Left hindlimb (tissue), 1 donor: Measurements from ENCODE around the gene DMP1.

Experiments used
- DNase-seq: peaks from one replicate; pipeline ENCODE4 v3.0.0-alpha.2; 2018

The DMP1 gene, protein sequence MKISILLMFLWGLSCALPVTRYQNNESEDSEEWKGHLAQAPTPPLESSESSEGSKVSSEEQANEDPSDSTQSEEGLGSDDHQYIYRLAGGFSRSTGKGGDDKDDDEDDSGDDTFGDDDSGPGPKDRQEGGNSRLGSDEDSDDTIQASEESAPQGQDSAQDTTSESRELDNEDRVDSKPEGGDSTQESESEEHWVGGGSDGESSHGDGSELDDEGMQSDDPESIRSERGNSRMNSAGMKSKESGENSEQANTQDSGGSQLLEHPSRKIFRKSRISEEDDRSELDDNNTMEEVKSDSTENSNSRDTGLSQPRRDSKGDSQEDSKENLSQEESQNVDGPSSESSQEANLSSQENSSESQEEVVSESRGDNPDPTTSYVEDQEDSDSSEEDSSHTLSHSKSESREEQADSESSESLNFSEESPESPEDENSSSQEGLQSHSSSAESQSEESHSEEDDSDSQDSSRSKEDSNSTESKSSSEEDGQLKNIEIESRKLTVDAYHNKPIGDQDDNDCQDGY

DNA sequence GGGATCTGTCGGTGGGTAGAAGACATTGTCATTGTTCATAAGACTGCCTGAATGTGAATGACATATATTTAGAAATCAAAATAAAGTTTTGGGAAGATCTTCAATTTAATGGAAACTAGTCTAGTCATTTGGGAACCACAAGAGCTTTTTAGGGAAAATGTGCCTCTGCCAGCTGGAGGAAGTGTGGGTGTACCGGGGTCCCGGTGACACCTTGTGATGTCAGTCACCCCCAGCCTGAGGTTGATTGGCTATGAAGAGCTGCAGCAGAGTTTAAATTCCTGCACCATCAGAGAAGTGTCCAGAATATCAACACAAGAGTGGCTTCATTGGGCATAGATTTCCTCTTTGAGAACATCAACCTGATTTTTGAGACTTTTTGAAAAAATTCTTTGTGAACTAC is at the start of gene DMP1:
DMP1 (plus strand) TSS at position 301 of the 400 bp plus-strand sequence. CDS start 6,213 bp downstream, outside the sequence.
- DNase-seq = no peak

DNA sequence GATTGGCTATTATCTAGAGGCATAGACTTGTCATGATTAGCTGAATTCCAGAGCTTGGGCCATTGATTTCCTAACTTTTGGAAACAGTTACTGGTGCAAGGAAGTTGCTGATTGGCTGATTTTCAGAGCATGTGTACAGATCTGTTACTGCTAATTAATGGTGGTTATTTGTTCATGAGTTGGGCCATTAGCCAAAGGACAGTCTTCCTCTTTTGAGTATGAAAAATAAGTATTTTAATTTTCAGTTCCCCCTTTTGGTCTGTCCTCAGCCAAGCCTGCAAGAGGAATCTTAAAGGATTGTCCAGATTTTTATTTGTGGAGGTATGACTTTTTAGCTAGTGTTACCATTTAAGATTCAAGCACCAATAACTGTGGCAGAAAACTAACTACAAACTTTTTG is 48.7 kb upstream of the DMP1 start:
- DNase-seq = no peak

DNA sequence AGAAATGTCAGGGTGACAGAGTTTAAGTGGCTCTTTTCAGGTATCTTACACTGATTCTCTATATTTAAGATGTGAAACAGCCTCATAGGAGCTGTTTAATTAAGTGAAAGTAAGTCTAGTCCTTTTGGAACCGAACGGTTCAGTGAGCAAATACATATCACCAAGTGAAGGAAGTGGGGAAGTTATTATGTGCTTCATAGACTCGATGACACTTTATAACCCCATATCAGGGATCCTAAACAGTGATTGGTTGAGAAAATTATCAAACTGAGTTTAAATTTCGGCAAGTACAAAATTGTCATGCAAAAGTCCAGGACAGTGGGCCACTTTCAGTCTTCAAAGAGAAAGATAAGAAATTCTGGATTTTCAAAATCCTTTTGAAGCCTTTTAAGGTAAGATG is 41.9 kb upstream of the DMP1 start, which contains the start of gene DSPP:
DSPP (plus strand) TSS at position 301 of the 400 bp plus-strand sequence. CDS start 2,380 bp downstream, outside the sequence.
- no peak for DNase-seq

DNA sequence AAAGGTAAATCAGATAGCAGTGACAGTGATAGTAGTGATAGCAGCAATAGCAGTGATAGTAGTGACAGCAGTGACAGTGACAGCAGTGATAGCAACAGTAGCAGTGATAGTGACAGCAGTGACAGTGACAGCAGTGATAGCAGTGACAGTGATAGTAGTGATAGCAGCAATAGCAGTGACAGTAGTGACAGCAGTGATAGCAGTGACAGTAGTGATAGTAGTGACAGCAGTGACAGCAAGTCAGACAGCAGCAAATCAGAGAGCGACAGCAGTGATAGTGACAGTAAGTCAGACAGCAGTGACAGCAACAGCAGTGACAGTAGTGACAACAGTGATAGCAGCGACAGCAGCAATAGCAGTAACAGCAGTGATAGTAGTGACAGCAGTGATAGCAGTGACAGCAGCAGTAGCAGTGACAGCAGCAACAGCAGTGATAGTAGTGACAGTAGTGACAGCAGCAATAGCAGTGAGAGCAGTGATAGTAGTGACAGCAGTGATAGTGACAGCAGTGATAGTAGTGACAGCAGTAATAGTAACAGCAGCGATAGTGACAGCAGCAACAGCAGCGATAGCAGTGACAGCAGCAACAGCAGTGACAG is 35.7 kb upstream of the DMP1 start:
- DNase-seq = no peak

DNA sequence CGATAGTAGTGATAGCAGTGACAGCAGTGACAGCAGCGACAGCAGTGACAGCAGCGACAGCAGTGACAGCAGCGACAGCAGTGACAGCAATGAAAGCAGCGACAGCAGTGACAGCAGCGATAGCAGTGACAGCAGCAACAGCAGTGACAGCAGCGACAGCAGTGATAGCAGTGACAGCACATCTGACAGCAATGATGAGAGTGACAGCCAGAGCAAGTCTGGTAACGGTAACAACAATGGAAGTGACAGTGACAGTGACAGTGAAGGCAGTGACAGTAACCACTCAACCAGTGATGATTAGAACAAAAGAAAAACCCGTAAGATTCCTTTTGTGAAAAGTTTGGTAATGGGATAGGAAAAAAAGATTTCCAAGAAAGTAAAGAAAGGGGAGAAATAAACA is 33.8 kb upstream of the DMP1 start:
- no peak for DNase-seq

DNA sequence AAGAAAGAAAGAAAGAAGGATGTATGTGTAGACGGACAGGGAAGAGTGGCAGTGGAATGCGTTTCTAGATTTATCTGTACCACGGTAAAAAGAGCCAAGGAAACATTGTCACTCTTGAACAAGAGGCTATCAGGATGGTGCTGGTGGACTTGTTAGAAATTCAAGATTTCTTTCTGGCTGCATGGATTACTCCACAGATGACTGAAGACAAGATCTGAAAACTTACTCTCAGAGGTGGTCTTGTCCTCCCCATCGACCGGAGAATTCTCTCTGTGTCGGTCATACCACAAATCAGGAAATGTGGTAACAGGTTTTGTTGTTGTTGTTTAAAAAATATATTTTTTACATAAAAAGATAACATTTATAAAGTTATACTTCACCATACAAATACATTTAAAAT is 30.0 kb upstream of the DMP1 start:
- DNase-seq = no peak

DNA sequence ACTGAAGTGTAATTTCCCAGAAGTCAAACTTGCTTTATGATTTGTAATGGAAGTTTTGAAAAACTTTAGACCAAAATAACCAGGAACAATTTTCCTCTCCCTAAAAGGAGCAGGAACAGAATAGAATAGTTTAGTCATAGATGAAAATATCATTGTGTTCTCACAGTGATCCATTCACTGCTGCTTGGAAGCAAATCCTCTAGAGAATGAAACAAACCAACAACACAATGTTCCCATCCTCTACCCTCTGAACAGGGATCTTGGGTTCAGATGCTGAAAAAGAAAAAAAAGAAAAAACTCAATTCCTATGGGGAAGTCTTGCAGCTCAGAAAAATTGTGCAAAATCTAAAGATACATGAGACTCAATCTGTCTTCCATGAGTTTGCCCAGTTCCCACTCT is 29.6 kb upstream of the DMP1 start:
- no peak for DNase-seq

DNA sequence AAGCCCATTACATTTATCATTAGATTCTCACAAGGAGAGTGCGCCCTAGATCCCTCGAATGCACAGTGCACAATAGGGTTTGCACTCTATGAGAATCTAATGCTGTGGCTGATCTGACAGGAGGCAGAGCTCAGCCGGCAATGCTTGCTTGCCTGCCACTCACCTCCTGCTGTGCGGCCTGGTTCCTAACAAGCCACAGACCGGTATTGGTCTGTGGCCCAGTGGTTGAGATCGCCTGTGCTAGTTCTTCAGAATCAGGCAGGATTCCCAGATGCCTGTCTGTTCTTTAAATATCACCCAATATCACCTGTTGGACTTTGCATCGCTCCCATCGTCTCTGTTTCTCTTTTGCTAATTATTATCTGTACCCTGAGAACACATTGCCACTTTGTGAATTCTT is 27.8 kb upstream of the DMP1 start:
- DNase-seq = no peak

DNA sequence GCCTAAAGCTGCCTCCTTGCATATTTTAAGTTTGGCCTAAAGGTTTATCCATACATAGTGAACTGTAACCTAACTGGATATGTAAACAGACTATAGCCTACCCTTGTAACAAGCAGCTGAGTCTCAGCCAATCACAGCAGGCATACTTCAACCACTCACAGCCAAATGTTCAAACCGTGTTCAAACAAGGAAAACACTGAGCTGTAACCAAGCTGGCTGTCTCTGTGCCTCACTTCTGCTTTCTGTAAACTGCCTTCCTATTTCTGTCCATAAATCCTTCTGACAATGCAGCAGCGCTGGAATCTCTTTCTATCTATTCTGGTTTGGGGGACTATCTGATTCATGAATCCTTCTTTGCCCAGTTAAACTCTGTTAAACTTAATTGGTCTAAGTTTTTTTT is 25.4 kb upstream of the DMP1 start:
- DNase-seq = no peak

DNA sequence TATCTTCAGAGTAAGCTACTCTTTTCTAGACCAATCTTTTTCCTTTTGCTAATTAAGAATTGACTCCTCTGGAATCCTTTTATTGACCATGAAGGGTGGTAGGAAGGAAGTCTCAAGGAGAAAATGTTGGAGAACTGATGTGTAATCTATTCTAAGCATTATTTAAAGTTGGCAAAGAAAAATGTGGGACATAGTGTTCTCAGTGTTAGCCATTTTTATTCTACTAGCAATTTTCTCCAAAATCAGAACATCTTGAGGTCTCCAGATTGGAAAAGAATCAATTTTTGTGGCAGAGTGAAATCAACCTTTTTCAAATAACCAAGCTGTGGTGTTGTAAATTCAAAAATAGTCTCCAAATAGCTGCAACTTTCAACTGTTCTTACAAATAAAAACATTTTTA is 18.4 kb upstream of the DMP1 start:
- DNase-seq = no peak

DNA sequence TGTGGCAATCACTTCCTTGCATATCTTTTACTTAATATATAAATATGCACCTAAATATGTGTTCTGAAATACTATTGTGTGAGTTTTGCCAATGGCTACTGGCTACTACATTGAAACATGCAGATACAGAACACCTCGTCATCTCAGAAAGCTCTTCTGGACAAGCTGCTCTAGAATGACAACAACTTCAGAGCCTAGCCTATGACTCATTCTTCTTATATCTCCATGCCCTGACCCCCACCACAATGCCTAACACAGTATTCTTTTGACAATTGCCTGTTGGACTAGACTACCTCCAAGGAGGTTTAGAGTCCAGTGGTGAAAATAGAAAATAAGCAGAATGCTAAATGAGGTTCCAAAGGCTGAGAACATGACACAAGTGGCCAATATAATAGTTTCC is 17.6 kb upstream of the DMP1 start:
- DNase-seq = no peak

DNA sequence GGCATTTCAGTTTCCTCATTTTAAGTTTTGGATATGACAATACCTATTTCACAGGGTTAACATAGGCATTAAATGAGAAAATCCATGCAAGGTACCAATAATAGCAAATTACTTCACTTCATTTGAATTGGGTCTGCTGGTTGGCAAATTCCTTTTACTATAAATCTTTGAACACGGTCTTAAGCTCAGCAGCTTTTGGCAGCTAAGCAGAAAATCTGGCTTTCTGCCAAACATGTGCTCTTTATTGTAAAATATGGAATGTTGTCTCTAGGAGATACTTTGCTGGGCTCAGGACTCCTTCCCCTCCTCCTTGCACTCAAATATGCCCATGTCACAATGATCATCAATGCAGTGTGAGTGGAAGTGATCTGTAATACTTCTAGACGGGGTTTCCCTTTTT is 16.8 kb upstream of the DMP1 start:
- peak; percentile 49 for DNase-seq

DNA sequence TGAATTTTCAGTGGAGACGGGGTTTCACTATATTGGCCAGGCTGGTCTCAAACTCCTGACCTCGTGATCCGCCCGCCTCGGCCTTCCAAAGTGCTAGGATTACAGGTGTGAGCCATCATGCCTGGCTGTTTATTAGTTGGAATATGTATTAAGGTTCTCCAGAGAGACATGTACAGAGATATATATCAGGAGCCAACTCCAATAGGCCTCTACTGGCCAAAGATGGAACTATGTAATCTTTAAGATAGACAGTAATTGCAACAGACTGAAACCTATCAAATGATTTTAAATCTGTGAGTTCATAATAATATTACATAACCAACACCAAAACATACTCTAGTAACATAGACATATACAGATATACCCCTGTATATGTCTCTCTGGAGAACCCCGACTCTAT is 5.8 kb upstream of the DMP1 start:
- no peak for DNase-seq

DNA sequence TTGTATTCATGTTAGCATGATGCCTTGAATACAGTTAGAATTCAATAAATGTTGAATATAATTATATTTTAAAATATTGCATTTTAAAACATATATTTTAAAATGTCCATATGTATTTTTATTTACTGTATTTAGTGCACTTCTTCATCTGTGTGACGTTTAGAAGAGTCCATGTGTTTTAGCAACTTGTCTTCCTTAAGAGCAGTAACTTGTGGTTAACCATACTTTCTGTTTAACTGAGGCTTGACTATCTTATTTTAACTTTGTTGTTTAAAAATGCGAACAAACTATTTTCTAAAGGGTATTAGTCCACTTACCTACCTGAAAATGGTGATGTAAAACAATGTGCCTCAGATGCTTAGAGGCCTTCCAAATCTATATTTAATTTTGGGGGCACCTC is 858 bp downstream of the DMP1 start:
- no peak for DNase-seq

DNA sequence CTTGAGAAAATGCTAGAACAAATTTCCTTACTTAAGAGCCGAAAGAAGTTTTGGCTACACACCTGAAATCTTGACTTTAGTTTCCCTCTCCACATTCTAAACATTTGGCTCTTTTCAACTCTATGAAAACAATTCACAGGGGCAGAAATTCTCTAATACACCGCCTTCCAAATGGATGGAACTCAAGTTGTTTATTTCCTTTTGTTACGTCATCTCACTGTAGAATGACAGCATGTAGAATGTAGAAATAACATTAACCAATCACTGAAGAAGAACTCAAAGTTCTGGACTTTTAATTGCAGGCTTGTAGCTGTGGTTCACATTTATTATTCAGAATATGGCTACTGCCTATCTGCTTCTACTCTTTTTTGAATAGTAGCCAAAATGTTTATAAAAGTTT is 1.9 kb downstream of the DMP1 start:
- DNase-seq = no peak

DNA sequence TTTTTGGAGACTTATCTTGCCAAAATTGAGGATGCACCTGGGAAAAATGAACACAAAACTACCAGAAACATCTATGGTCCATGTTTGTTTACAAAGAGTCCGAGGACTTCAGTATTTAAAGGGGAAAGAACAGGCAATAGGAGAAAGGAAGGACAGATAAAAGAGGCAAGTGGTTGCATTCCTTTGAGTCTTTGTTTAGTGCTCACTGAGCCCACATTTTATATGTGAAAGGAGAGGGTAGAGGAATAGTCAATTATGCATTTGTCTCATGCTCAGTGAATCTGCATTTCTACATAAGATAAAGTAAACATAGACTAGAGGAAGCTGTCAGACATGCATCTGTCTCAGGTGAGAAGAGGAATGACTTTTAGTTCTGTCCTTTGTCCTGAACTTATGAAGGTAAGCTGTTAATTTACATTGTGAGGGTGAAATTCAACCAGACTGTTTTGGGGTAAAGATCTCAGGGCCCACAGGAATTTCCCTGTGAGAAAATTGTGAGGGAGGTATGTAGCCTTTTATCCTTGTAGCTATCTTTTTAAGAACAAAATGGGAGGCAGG is 4.5 kb downstream of the DMP1 start:
- DNase-seq = no peak

DNA sequence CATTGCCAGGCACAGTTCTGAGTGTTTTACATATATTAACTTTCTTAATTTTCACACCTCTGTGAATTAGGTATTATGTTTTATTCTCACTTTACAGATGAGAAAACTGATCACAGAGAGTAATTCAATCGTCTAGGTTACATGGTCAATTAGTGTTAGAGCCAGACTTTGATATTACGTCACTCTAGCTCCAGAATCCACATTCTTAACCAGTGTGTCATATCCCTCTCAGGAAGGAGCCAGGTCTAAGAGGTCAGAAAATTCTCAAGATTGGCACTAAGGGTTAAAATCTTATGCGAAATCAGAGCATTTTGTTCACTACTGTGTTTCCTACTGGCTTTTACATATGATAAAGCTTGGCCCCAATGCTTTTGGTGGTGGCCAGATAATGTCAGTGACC is 7.4 kb downstream of the DMP1 start:
- no peak for DNase-seq

DNA sequence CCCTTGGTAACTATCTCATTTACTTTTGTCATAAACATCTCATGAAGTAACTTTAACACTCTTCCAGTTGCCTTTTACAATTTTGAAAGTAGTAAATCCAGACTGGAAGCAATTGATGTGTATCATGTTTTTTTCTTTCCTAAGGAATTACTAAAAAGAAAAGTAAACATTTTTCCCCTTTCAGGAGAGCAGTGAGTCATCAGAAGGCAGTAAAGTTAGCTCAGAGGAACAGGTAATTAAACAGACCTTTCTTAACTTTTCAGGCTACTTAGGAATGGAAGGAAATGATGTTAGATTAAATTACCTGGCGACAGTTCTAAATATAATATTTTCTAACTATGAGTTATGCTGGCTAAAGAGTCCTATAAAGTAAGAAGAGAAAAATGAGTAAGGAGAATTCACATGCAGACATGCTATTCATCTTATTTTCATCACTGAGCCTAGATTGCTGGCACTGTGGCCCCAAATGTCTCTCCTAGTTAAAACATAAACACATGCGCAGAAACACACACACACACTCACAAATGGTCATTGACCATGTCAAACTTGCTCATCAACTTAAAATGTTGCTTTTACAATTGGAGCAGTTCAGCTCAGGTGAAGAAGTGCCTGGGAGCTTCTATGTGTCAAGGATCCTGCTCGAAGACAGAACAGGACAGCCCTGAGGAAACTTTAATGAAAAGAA is 9.3 kb downstream of the DMP1 start:
- DNase-seq = no peak

DNA sequence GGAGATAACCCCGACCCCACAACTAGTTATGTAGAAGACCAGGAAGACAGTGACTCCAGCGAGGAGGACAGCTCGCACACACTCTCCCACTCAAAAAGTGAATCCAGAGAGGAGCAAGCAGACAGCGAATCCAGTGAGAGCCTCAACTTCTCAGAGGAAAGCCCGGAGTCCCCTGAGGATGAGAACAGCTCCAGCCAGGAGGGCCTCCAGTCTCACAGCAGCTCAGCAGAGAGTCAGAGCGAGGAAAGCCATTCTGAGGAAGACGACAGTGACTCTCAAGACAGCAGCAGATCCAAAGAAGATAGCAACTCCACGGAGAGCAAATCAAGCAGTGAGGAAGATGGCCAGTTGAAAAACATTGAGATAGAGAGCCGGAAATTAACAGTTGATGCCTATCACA is 12.8 kb downstream of the DMP1 start:
- no peak for DNase-seq

DNA sequence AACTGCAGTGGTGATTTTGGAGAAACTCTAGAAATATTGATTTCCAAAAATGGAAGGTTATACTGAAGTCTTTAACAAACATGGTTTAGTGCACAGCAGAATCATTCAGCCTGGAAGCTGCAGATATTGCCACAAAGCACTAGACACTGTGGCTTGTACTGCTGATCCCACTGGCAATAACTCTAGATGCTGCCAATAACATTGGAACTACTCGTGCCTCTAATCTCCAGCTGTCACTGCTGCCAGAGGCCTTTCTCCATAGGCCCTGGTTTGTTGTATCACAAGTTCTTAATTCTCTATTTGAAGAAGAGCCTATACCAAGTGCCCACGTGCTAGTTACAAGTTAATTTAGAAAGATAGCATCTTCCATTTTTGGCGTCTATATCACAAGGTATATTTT is 19.3 kb downstream of the DMP1 start:
- DNase-seq = no peak

DNA sequence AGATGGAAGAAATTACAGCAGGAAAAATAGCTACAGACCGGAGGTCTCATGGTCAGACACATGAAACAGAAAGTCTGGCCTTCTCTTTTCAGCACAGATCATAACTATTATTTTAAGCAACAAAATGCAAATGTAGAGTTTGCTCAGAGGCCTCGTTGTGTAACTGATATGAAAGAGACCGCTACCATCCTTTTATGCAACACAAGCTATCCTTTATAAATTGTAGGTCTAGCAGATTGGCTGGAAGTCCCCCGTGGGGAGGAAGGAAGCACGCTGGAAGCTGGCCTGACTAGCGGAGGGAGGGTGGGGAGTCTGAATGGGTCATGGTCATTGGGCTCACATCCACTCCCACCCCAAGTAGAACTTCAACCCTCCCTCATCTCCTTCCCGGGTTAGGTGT is 27.7 kb downstream of the DMP1 start:
- no peak for DNase-seq

DNA sequence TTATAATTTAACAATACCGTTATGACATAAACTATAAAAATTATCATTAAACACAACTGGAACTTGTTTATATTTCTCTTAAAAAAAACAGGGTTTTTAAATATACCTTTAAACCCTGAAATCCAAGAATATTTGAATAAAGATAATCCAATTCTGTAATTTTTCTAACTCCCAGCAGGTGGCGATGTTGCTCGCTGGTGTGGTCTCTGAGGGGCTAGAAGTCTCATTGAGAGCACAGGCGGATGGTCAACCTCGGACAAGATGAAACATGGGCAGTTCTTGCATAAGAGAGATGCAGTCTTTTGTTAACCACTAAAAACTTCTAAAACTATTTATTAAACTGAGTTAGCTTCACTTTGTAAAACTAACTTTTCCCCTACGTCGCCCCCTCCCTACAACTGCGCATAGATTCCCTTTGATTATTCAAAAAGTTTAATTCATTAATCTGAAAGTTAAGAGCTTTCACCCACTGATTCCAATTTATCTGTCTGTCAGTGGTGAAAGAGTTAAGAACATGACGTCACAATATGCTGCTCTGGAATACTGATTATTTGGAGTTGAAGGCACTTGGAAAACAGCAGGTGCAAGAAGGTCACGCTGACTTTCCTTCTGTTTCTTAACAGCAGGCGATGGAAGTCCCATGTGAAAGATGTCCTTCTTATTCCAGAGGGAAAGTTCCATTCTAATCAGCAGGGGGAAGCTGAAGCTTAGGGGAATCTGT is 29.5 kb downstream of the DMP1 start:
- peak; percentile 67 for DNase-seq

DNA sequence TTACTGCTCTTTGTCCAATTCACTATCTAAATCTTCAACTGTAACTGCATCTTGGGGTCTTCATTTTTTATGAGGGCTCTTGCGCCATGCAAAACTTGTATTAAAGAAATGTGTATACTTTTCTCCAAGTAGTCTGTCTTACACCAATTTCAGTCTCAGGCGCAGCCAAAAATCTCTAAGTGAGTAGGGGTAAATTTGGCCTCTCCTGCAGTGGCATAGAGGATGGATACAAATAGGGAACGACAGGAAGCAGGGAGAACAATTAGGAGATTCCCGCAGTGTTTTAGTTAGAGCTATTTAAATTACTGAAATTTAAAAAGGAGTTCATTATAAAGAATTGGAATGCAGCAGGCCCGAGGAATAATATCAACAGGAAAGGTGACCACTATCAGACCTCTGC is 30.2 kb downstream of the DMP1 start:
- DNase-seq = no peak
